PC-9 (cell line): ENCODE data around the gene MSANTD4.

Source experiments
- EZH2 ChIP-seq: fragments of 200-600 bp; sonication (generic); IDR thresholded peaks from 2 replicates; pipeline ENCODE4 v1.8.0; 2017; ENCODE audit warnings: antibody characterized with exemption, low read depth
- TF ChIP-seq, protein P1 (sequence below): fragments of 200-600 bp; sonication (generic); conservative IDR thresholded peaks from 2 replicates; pipeline ENCODE4 v1.6.1; 2017; ENCODE audit warnings: mixed run types, antibody characterized with exemption, mild to moderate bottlenecking, moderate library complexity

DNA sequence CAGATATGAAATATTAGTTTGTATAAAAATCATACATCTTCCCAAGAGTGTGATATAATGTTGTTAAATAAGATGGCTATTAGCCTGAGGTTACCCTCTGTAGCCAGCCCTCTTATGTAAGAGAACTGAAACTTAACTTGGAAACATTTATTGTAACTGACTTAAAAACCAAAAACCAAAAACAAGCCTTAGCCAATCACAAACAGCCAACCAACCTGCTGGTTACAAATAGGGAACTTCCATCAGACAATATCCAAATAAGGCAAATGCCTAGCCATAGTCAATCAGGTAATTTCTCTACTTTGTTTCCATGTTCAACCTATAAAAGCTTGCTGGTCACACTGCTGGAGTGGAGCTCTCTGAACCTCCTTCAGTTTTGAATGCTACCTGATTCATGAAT is 41.0 kb upstream of the MSANTD4 start:
- TF ChIP-seq, protein P1, sequence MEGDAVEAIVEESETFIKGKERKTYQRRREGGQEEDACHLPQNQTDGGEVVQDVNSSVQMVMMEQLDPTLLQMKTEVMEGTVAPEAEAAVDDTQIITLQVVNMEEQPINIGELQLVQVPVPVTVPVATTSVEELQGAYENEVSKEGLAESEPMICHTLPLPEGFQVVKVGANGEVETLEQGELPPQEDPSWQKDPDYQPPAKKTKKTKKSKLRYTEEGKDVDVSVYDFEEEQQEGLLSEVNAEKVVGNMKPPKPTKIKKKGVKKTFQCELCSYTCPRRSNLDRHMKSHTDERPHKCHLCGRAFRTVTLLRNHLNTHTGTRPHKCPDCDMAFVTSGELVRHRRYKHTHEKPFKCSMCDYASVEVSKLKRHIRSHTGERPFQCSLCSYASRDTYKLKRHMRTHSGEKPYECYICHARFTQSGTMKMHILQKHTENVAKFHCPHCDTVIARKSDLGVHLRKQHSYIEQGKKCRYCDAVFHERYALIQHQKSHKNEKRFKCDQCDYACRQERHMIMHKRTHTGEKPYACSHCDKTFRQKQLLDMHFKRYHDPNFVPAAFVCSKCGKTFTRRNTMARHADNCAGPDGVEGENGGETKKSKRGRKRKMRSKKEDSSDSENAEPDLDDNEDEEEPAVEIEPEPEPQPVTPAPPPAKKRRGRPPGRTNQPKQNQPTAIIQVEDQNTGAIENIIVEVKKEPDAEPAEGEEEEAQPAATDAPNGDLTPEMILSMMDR: no peak
- no peak for TF ChIP-seq EZH2
